Cardiac muscle cell (in vitro differentiated cells and primary cell): ENCODE measurements around the gene GAD2. TPM values are rescaled to one million over a fixed set of nuclear protein-coding genes. Genes with fewer than 3 reads are reported as not detected.

Experiments
- DNase-seq, 2 donors: peaks; one replicate each; pipeline versions ENCODE4 v3.0.0 to v3.0.0-alpha.2; 2010 to 2017; ENCODE audit warnings: low read depth in 1 of 2, low spot score in 1 of 2
- H3K27ac ChIP-seq: fragments of 200-600 bp; sonication (generic); 2 replicates; pipeline ENCODE4 v1.5.1; 2016
- H3K27me3 ChIP-seq: fragments of 200-600 bp; sonication (generic); 2 replicates; pipeline ENCODE4 v1.6.0; 2016; ENCODE audit warnings: control low read depth
- H3K36me3 ChIP-seq: fragments of 200-600 bp; sonication (generic); 2 replicates; pipeline ENCODE4 v1.5.1; 2016; ENCODE audit warnings: control low read depth
- H3K4me1 ChIP-seq: fragments of 200-600 bp; sonication (generic); 2 replicates; pipeline ENCODE4 v1.8.1; 2017; ENCODE audit warnings: low read depth, mild to moderate bottlenecking, mixed run types
- H3K4me3 ChIP-seq: fragments of 200-600 bp; sonication (generic); 2 replicates; pipeline ENCODE4 v1.5.1; 2016; ENCODE audit warnings: mild to moderate bottlenecking
- H3K9me3 ChIP-seq: fragments of 200-600 bp; sonication (generic); 2 replicates; pipeline ENCODE4 v1.5.1; 2017; ENCODE audit warnings: low read depth, mild to moderate bottlenecking, control low read depth
- CTCF ChIP-seq: IDR thresholded peaks from 2 replicates; pipeline ENCODE4 v1.5.1; 2012; ENCODE audit warnings: low read depth, mild to moderate bottlenecking, low read length
- polyA plus RNA-seq: library from polyadenylated mRNA; unstranded; fragments of >200 nt; fragmentation: Nextera tagmentation; extraction: Ambion mirVana; gene quantifications from 2 replicates; pipeline ENCODE4 v1.2.1, GENCODE V29; 2016
- total RNA-seq: library from RNA; depleted of rRNA; stranded (reverse); fragments of >200 nt; gene quantifications from 2 replicates; pipeline ENCODE4 v1.2.3, GENCODE V29; 2016

The GAD2 gene
- total and polyA plus RNA-seq, 2 experiments from 2014 or later: not detected

GRCh38 chr10:26194275-26194674 lies 22.3 kb upstream of the GAD2 start:
- Histone ChIP-seq H3K4me1 (no peaks in the 10 kb centered on the region), H3K27me3 (no peaks in the 10 kb centered on the region), H3K36me3 (no peaks in the 10 kb centered on the region), H3K4me3 (no peak overlapping the region), H3K27ac (no peak overlapping the region), H3K9me3 (no peaks in the 10 kb centered on the region)
- TF ChIP-seq CTCF: no peak
- no peak for DNase-seq

- no peak for TF ChIP-seq CTCF
- H3K36me3 ChIP-seq: no peaks in the 10 kb centered on the region
- H3K27ac ChIP-seq: no peak overlapping the region
- H3K4me3 ChIP-seq: no peak overlapping the region
- no peak for DNase-seq
- H3K9me3 ChIP-seq: no peaks in the 10 kb centered on the region
- H3K4me1 ChIP-seq: no peaks in the 10 kb centered on the region
- H3K27me3 ChIP-seq: no peaks in the 10 kb centered on the region
Measured at GRCh38 chr10:26197248-26197647, 19.3 kb upstream of the GAD2 start.

GRCh38 chr10:26198119-26198518 lies 18.5 kb upstream of the GAD2 start:
- Histone ChIP-seq H3K36me3 (no peaks in the 10 kb centered on the region), H3K4me1 (no peaks in the 10 kb centered on the region), H3K4me3 (no peak overlapping the region), H3K27me3 (peaks cover 2% of the 10 kb centered on the region), H3K9me3 (no peaks in the 10 kb centered on the region), H3K27ac (no peak overlapping the region)
- DNase-seq: no peak
- TF ChIP-seq CTCF: no peak

GRCh38 chr10:26199841-26200240 lies 16.7 kb upstream of the GAD2 start:
- Histone ChIP-seq H3K36me3 (no peaks in the 10 kb centered on the region), H3K4me1 (no peaks in the 10 kb centered on the region), H3K9me3 (no peaks in the 10 kb centered on the region), H3K27me3 (peaks cover 16% of the 10 kb centered on the region), H3K4me3 (no peak overlapping the region), H3K27ac (no peak overlapping the region)
- no peak for DNase-seq
- no peak for TF ChIP-seq CTCF

- no peaks in the 10 kb centered on the region for H3K9me3 ChIP-seq
- H3K27me3 ChIP-seq: peaks cover 38% of the 10 kb centered on the region
- no peak for DNase-seq
- H3K4me1 ChIP-seq: no peaks in the 10 kb centered on the region
- TF ChIP-seq CTCF: no peak
- no peaks in the 10 kb centered on the region for H3K36me3 ChIP-seq
- H3K27ac ChIP-seq: no peak overlapping the region
- H3K4me3 ChIP-seq: no peak overlapping the region
Measured at GRCh38 chr10:26205223-26205622, 11.4 kb upstream of the GAD2 start.
